HG03439 (cell line): ENCODE data around the gene CSMD2.
"Not testable (repeated sequence)": the region's sequence is repeated elsewhere in the genome, so short reads cannot be mapped to it uniquely, and the experiment has no call there.

ENCODE experiments used
- ATAC-seq: cut with Tn5 transposase; IDR thresholded peaks from one replicate; pipeline ENCODE4 v1.9.1; 2021; ENCODE audit warnings: mild to moderate bottlenecking, moderate library complexity; ENCODE audit not compliant: unreplicated experiment

Gene CSMD2

DNA sequence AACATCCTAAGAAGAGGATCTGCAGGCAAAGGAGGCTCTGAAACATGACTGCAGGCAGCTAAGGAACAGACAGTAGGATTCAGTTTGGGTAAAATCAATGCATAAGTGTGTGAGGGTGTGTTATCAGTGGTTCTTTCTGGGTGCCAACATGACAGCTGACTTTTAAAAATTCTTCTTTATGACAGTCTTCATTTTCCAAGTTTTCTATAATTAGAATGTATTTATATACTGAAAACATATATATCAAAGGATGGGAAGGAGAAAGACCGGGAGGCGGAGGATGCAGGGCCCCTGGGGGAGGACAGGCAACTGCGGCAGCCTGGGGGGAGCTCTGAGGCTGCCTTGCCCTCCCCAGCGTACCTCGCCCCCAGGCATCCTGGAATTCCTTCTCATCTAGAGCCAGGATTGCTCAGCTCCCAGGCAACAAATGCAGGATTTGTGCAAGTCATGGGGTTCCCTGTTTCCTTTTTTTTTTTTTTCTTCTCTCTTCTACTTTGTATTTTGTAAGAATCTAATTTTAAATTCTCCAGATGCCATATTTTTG lies 104.8 kb downstream of the CSMD2 start:
- no peak for ATAC-seq

DNA sequence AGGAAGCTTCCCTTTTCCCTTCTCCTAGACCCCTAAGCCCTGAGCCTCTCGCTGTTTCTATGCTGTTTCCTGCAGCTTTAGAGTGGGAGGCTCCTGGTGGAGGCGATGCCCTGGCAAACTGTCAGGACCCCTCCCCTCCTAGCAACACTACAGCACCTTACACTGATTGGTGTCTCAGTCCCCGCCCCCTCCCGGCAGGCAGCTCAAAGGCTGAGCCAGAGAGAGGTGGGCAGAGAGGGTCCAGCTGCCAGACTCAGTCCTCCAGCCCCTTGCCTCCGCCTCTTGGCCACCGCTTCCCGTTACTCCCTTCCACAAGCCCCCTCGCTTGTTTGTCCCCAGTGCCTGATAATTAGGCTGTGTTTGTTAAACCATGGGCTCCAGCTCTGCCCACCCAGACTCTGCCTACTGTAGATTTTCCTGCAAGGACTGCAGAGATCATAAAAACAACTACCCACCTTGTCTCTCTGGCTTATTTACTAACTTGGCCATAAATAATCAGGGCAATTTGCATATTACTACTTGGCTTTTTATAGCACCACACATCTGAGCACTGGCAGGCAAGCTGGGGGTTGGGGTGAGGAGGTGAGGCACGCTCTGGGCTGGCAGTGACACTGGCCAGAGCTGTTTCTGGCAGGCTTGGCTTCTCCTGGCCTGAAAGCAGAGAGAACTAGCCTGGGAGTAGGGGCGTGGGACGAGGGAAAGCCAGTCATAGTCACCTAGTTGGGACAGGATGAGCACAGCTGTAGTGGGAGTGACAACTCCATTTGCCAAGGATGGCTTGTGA lies 107.5 kb downstream of the CSMD2 start:
- ATAC-seq = no peak

DNA sequence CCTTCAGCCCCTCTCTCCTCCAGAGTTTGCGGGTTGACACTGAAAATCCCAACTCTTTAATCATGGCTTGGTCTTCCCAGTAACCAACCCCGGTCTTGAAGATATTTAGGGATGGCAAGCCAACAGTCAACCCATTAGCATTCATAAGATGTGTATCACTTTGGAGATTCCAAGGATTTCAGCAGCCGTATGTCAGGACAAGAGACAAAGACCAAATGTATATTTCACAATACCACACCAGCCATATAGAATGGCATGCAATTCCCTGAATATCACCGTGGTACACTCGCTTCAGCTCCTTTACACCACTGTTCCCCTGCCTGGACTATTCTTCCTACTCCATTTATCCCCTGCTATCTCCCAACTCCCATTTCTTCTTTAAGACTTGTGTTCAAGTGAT lies 109.2 kb downstream of the CSMD2 start:
- ATAC-seq = no peak

DNA sequence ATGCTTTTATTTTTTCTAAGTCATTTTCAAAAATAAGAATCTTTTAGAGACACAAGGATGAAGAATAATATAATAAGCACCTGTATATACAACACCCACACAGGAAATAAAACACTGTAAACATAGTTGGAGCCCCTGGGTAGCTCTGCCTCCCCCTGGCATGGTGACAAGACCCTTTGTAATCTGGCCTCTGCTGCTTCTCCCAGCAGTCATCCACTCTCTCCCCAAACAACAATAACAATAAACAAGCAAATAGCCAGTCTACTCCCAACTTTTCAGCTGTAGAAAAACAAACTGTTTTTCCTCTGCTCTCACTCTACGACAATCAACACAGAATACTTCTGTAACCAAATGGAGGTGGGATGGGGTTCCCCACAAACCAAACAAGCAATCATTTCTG lies 110.1 kb downstream of the CSMD2 start:
- no peak for ATAC-seq

DNA sequence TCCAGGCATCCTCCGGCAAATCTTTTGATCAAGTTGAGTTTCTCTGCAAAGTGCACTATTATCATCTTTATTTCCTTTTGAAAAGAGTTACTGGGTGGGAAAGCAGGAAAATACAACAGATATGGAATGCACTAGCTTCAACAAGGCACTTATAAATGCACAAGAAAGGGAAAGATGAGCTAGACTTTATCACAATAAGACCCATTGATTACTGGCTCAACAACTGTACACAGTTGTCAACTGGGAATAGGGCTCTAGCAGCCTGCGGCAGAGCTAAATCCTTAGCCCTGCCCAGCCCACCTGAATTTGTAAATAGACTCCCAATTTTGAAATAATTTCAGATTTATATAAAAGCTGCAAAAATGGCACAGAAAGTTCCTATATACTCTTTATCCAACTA lies 111.4 kb downstream of the CSMD2 start:
- no peak for ATAC-seq

DNA sequence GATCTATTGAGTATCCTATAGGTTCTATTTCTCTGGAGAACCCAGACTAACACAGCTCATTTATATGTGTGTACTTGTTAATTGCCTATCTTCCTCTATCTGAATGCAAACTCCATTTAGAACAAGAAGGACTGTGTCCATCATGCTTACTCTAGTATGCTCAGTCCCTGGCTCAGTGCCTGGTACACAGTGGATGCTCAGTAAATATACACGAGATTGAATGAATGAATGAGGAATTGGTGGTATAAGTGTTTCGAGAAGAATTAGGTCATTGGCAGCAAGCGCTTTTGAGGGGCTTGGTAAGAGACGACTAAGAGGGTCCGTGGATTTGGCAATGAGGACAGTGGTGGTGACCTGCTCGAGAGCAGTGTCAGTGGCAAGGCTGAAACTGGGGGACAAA lies 112.5 kb downstream of the CSMD2 start:
- ATAC-seq = no peak

DNA sequence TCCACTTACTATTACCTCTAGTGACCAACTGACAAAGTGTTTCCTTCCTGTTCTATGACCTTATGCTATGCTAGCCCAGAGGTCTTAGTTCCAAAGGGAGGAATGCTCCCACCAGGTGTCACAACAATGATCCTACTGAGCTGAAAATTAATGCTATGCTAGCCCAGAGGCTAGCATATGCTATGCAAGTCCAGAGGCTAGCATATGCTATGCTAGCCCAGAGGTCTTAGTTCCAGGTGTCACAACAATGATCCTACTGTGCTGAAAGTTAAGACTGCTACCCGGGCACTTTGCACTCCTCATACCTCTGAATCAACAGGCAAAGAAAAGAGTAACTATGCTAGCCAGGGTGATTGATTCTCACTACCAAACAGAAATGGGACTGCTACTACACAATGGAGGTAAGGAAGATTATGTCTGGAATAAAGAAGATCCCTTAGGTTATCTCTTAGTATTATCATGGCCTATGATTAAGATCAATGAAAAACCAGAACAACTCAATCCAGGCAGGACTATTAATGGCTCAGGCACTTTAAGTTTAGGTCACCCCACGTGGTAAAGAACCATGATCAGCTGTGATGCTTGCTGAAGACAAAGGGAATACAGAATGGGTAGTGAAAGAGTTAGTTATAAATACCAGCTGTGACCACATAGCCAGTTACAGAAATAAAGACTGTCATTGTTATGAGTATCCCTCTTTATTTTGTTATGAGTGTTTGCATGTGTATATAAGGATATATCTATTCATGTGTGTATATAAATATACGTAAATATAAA lies 114.1 kb downstream of the CSMD2 start:
- ATAC-seq = no peak

DNA sequence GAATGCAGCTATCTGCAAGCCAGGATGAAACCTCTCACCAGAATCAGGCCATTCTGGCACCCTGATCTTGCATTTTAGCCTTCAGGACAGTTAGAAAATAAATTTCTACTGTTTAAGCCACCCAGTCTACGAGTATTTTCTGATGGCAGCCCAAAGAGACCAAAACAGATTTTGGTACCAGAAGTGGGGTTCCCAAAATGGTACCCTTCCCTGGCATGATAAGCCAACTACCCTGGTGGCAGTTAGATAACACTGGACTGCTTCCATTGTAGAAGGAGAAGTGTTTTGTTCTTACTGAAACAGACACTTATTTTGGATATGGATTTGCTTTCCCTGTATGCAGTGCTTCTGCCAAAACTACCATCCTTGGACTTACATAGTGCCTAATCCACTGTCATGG lies 115.0 kb downstream of the CSMD2 start:
- no peak for ATAC-seq

DNA sequence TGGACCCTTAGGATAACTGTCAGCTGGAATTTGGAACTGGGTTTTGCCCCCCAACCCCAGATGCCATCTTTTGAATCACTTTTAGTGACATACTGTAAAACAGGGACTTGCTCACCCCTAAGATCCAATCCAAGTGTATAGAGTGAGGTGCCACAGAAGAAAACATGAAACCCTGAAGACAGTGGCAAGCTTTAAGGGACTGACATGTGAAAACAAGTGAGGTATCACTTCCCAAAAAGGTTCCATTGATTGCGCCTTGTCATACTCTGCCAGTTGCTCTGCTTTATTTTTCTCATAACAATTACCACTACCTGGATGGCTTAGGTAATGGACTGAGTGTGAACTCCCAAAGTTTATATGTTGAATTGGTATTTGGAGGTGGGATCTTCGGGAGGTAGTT lies 115.6 kb downstream of the CSMD2 start:
- no peak for ATAC-seq

DNA sequence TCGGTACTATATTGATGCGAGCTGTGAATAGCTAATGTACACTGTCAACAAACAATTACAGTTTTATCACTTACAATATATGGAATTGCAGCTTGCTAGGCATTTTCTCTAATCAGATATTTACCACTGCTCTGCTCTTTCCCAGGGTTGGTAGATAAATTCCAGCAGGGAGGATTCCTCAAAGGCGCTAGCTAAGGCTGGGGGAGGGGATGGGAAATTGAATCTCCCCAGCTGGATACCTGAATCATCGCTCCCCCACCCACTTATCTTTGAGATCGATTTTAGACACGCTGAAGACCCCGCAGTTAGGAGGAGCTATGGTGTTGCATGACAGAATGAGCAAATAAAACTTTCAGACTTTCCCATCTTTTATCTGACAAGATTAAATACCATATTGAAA lies 127.2 kb downstream of the CSMD2 start:
- no peak for ATAC-seq

DNA sequence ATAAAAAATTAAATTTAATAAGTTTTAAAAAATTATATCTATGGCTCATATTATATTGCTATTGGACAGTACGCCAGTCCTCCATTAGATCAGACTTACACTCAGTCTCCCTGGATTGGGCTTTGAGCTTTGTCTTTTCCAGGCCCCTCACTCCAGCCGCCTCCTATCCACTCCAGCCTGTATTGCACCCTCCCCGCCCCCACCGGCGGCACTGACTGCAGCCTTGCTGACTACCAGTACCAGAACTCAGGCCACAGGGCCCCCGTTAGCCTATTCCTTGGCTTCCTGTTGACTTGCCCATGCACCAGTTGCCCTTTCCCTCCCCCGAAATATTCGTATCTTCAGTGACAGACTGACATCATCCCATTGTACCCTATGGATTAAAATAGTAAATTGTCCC lies 127.9 kb downstream of the CSMD2 start:
- ATAC-seq = no peak

DNA sequence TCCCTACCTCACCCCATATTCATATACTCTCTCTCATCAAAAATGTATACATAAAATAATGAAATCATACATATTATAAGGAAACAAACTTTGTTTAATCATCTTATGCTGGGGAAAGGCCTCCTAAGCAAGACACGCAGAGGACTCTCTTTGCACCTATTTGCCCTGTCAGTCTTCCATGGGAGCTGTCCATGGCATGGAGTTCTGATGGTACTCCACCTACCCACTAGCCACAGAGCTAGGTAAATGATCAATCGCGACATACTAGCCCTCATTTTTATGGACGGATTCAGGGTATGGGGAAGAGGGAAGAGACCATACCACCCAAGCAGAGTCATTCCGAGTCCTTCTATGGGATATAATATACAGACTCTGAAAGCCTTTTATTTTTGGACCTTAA lies 131.0 kb downstream of the CSMD2 start:
- ATAC-seq = no peak

DNA sequence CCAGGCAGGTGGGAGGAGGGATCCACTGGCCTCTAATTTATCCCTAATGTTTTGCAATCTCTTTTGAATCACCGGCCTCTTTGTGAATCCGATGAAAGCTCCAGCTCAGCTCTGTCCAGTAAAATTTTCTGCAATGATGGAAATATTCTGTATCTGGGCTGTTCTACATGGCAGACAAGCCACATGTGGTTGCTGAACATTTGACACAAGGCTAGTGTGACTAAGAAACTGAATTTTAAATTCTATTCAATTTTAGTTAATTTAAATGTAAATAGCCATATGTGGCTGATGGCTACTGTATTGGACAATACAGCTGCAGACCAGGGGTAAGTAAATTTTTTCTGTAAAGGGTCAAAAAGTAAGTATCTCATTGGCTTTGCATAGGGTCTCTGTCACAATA lies 135.1 kb downstream of the CSMD2 start:
- no peak for ATAC-seq

DNA sequence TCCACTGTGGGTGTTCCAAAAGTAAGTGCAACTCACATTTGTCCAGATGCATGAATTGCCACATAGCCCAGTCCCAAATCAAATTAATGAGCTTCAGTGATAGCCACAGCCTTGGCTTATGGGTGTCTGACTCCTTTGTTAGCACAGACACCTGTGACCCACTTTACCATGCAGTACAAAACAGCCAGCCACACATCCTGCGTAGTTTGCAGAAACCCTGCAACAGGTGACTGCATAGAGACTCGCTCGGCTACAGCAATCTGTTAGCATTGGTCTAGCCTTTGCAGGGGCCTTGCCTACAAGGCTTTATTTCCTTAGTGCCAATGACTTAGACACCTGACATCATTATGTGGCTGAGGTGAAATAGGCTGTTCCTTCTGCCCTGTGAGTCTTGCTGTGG lies 135.5 kb downstream of the CSMD2 start:
- ATAC-seq = no peak

DNA sequence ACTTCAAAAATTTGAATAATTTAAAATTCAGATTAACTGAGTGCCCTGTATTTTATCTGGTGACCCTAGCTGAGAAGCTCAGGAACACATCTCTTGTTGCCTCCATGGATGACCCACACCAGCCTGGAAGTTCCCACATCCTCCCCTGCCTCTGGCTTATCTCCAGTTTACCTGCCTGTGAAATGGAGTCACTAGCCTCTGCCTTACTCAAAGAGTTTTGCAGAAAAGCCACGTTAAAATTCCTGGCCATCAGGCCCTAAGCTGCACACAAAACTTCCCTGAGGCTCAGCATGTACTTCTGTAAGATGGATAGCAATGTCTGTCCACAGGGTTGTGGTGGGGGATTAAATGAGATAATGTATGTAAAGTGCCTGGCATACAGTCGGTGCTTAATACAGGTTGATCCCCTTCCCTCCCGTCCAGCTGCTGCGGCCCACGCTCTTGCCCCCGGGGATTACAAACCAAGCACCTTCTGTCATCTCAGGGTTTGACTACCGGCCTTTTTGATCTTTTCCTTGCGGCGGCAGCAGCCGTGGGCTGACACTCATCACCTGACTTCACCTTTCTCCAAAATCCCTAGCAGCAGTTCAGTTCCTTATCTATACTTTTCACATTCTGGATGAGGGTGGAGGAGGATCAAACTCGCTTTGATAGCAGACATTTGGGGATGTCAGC lies 136.5 kb downstream of the CSMD2 start:
- no peak for ATAC-seq

DNA sequence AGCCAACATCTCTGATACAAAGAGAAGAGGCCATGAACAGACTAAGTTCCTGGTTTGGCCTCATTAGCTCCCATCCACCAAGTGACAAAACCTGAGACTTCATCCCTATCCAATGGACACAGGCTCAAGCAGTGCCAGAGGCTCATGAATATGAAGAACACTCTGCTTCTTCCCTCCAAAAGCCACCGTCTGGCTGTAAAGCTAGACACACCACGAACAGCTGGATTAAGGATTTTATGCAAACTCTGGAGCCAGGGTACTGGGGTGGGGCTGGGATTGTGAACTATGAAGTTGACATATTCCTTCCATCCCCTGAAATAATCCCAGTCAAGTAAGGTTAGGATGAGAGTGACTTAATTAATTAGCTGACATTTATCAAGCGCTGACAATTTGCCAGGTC lies 139.4 kb downstream of the CSMD2 start:
- ATAC-seq = no peak

DNA sequence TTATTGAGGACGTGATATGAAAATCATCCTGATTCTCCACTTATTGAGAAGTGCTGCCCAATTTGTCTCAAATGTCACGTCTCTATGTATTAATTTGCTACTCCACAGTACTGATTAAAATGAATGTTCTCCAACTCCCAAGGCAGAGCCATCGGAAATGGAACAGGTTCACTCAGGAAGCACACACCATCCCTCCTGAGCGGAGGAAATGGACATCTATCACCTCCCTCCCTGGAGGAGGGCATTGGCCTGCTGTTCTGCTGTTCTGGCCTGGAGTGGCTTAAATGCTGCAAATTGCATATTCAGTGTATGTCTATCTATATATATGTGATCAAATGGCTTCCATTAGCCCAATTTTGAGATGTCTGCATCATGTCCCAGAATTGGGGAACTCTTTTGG lies 140.5 kb downstream of the CSMD2 start:
- ATAC-seq = no peak

DNA sequence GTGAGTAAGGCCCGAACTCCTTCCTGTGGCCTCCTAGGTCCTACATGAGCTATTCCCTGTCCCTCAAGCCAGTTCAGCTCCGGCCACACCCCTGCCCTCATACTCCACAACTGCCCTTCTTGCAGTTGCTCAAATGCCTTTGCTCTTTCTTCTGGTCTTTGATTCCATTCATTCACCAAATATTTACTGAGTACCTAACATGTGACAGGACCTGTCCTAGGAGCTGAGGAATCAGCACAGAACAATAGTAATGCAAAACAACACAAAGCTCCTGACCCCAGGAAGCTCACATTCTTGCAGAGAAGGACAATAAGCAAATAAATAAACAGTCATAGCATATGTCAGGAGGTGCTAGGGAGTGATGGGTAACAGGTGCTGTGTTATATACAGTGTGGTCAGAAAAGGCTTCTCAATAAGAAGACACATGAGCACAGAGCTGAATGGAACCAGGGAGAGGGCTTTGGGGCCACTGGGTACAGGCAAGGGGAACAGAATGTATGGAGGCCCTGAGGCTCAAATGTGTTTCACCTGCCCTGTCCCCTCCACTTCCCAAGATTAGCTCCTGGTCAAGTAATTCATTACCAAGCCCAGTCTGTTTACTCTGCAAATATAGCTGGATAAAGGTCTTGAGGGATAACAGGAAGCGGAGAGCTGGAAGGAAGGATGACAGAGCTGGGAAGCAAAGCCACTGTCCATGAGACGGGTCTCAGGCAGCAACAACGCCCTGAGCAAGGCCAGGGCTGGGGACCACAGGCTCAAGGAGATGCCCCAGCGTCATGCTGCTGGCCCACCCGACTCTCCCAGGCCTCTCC lies 145.1 kb downstream of the CSMD2 start:
- no peak for ATAC-seq

DNA sequence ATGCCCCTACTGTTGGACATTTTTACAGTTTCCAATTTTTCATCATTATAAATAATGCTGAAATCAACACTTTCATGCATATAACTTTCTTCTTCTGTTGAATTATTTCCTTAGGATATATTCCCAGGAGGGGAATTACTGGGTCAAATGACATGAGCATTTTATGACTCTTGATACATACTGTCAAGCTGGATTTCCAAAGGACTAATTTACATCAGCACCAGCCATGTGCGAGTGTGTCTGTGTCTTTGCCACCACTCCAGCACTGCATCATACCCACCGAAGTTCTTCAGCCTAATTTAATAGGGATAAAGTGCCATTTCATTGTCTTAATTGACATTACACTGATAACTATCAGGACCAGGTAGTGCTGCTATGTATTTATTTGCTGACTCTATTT lies 146.7 kb downstream of the CSMD2 start:
- ATAC-seq = no peak

DNA sequence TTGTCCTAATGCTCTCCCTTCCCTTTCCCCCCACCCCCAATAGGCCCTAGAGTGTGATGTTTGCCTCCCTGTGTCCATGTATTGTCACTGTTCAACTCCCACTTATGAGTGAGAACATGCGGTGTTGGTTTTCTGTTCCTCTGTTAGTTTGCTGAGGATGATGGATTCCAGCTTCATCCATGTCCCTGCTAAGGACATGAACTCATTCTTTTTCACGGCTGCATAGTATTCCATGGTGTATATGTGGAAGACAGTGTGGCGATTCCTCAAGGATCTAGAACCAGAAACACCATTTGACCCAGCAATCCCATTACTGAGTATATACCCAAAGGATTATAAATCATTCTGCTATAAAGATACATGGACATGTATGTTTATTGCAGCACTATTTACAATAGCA lies 148.7 kb downstream of the CSMD2 start:
- not testable (repeated sequence) for ATAC-seq
